ENCODE data around the gene HOXC5.

The HOXC5 gene

DNA sequence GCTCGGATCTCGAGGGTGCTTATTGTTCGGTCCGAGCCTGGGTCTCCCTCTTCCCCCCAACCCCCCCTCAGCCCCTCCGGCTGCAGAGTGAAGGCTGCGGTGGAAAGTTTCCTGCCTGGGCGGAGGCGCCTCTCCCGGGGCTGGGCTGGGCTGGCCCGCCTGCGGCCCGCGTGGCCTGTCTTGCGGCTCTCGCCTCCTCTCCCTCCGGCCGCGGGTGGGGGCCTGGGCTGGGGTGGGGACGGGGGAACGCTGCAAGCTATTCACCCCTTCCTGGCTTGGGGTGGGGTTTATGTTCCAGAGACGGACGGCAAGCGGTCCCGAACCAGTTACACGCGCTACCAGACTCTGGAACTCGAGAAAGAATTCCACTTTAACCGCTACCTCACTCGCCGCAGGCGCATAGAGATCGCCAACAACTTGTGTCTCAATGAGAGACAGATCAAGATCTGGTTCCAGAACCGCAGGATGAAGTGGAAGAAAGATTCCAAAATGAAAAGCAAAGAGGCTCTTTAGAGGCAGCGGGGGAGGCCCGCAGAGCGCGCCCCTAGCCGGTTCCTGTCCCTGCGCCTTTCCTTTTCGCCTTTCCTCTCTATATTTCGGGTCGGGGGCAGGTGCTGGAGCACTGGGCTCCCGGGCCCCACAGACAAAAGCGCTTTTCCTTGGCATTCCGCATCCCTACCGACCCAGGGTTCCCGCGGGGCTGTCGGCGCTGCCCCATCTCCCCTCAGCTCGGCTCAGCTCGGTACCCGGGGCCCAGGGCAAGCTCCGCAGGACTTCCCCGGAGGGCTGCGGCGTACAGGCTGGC lies 1.3 kb downstream of the HOXC5 start:
- peak overlapping the region in 1 of 2 donors; percentile 14 for H3K4me3 ChIP-seq (ENCODE audit: low read depth in 1 of 2, low read length in 2 of 2)

DNA sequence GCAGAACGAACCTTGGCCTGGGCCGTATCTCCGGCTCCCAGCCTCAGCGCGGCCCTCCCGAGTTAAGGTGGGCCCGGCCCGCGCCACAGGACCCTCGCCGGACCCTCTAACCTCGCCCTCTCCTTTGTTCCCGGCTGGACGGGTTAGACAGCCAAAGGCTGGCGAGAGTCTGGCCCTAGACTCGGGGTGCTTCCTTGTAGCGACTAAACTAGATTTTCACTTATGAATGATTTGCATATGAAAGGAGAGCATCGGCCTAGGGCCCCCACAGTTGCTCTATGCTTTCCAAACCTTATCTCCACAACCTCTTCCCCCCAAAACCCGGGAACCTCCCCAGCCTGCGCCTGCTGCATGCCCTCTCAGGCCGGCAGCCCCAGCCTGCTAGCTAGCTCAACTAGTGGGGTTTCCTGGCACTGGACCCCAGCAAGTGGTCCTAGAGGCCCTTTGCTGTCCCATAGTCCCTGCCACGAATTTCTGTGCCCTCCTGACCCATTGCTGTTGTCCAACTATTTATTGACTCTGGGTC lies 2.0 kb downstream of the HOXC5 start:
- H3K9ac ChIP-seq (ENCODE audit: low read length), result no peak overlapping the region
- H3K36me3 ChIP-seq (ENCODE audit: insufficient read depth, low read length), result no peaks in the 10 kb centered on the region
- peaks cover 24 to 74% of the 10 kb centered on the region in 2 donors for H3K27me3 ChIP-seq (ENCODE audit: control insufficient read depth in 1 of 2, insufficient read depth in 2 of 2, low read length in 2 of 2)
- peaks cover 13% of the 10 kb centered on the region for H3K4me1 ChIP-seq (ENCODE audit: insufficient read depth, low read length)
- no peaks in the 10 kb centered on the region for H3K9me3 ChIP-seq (ENCODE audit: low read length)
- H3K4me3 ChIP-seq (ENCODE audit: low read depth in 1 of 2, low read length in 2 of 2), result no peak overlapping the region
- no peak overlapping the region for H3K27ac ChIP-seq (ENCODE audit: low read depth, low read length)

More for the DNA sequence above, 1.3 kb downstream of the HOXC5 start:
- Histone ChIP-seq H3K36me3 (ENCODE audit: insufficient read depth, low read length) (no peaks in the 10 kb centered on the region), H3K9ac (ENCODE audit: low read length) (no peak overlapping the region), H3K9me3 (ENCODE audit: low read length) (no peaks in the 10 kb centered on the region), H3K27ac (ENCODE audit: low read depth, low read length) (no peak overlapping the region), H3K4me1 (ENCODE audit: insufficient read depth, low read length) (peaks cover 11% of the 10 kb centered on the region), H3K27me3 (ENCODE audit: control insufficient read depth in 1 of 2, insufficient read depth in 2 of 2, low read length in 2 of 2) (peaks cover 24 to 76% of the 10 kb centered on the region in 2 donors)

- peaks cover 16% of the 10 kb centered on the region for H3K4me1 ChIP-seq (ENCODE audit: insufficient read depth, low read length)
- H3K27me3 ChIP-seq (ENCODE audit: control insufficient read depth in 1 of 2, insufficient read depth in 2 of 2, low read length in 2 of 2), result peaks cover 24 to 73% of the 10 kb centered on the region in 2 donors
- H3K9ac ChIP-seq (ENCODE audit: low read length), result no peak overlapping the region
- no peak overlapping the region for H3K4me3 ChIP-seq (ENCODE audit: low read depth in 1 of 2, low read length in 2 of 2)
- H3K9me3 ChIP-seq (ENCODE audit: low read length), result no peaks in the 10 kb centered on the region
- no peaks in the 10 kb centered on the region for H3K36me3 ChIP-seq (ENCODE audit: insufficient read depth, low read length)
- no peak overlapping the region for H3K27ac ChIP-seq (ENCODE audit: low read depth, low read length)
Measured at GRCh38 chr12:54035568-54036264, 2.9 kb downstream of the HOXC5 start.

DNA sequence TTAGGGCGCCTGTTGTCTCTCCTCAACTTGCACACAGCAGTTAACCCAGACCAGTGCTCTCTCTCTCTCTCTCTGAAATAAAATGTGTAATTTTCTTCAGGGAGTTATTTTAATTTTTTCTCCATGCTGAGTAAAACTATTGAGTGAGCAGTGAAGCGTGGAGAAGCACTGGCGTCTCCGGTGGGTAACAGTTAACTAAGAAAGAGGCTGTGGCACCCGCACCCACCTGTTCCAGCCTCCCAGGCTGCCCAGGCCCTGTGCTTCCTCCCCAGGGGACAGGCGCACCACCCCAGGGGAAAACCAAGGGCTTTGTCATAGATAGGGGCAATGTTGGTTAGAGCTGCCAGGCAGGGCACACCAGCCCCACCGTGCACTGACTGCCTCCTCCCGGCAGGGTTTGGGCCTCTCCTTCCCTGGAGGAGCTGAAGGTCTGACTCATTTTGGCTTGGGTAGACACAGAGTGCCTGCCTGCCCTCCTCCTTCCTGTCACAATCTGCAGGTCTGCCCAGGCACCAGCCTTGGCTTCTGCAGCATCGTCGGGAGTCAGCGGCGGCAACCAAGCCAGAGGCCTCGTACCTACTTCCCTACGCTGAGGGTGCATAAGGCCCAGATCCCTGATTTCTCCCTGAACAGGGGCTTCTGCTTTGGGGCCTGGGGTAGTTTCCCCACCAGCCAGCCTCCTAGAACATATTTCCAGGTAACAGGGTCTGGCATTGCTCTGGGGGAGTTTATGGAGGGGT lies 3.9 kb downstream of the HOXC5 start:
- Histone ChIP-seq H3K9ac (ENCODE audit: low read length) (no peak overlapping the region), H3K27ac (ENCODE audit: low read depth, low read length) (no peak overlapping the region), H3K27me3 (ENCODE audit: control insufficient read depth in 1 of 2, insufficient read depth in 2 of 2, low read length in 2 of 2) (peaks cover 28 to 68% of the 10 kb centered on the region in 2 donors), H3K4me1 (ENCODE audit: insufficient read depth, low read length) (peaks cover 16% of the 10 kb centered on the region), H3K9me3 (ENCODE audit: low read length) (no peaks in the 10 kb centered on the region), H3K4me3 (ENCODE audit: low read depth in 1 of 2, low read length in 2 of 2) (no peak overlapping the region), H3K36me3 (ENCODE audit: insufficient read depth, low read length) (no peaks in the 10 kb centered on the region)

- peaks cover 16% of the 10 kb centered on the region for H3K4me1 ChIP-seq (ENCODE audit: insufficient read depth, low read length)
- H3K4me3 ChIP-seq (ENCODE audit: low read depth in 1 of 2, low read length in 2 of 2), result no peak overlapping the region
- H3K27ac ChIP-seq (ENCODE audit: low read depth, low read length), result no peak overlapping the region
- H3K36me3 ChIP-seq (ENCODE audit: insufficient read depth, low read length), result no peaks in the 10 kb centered on the region
- peaks cover 21 to 67% of the 10 kb centered on the region in 2 donors for H3K27me3 ChIP-seq (ENCODE audit: control insufficient read depth in 1 of 2, insufficient read depth in 2 of 2, low read length in 2 of 2)
- H3K9me3 ChIP-seq (ENCODE audit: low read length), result no peaks in the 10 kb centered on the region
- H3K9ac ChIP-seq (ENCODE audit: low read length), result no peak overlapping the region
Measured at GRCh38 chr12:54037360-54038283, 4.8 kb downstream of the HOXC5 start.

DNA sequence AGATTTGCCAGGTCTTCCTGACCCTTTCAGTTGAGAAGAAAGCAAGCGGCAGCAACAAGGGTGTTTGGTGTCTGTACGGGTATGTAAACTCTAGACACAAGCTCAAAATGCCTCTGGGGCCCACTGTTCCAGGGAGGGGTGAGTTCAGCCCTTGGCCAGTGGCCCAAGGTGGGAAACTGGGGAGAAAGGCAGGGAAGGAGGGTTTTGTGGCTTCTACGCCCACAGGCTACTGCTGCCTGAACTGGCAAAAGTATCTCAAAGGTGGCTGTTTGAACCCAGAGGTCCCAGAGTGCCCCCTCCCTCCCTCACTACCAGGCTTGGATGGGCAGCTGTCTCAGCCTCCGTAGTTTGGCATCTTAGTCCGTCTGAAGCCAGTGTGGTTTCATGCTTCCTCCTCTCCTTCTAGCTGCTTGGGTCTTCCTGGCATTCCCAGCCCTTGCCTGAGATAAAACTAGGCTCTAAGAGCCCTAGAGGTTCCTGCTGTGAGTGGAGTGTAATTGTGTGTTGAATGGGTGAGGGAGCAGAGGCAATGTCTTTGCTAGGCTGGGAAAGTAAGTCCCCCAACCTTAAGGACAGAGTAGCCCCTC lies 5.5 kb downstream of the HOXC5 start:
- Histone ChIP-seq H3K4me3 (ENCODE audit: low read depth in 1 of 2, low read length in 2 of 2) (no peak overlapping the region), H3K27me3 (ENCODE audit: control insufficient read depth in 1 of 2, insufficient read depth in 2 of 2, low read length in 2 of 2) (peaks cover 13 to 67% of the 10 kb centered on the region in 2 donors), H3K4me1 (ENCODE audit: insufficient read depth, low read length) (peaks cover 10% of the 10 kb centered on the region), H3K9me3 (ENCODE audit: low read length) (no peaks in the 10 kb centered on the region), H3K9ac (ENCODE audit: low read length) (no peak overlapping the region), H3K27ac (ENCODE audit: low read depth, low read length) (no peak overlapping the region), H3K36me3 (ENCODE audit: insufficient read depth, low read length) (no peaks in the 10 kb centered on the region)

- Histone ChIP-seq H3K27me3 (ENCODE audit: control insufficient read depth in 1 of 2, insufficient read depth in 2 of 2, low read length in 2 of 2) (peaks cover 13 to 62% of the 10 kb centered on the region in 2 donors), H3K9ac (ENCODE audit: low read length) (no peak overlapping the region), H3K4me1 (ENCODE audit: insufficient read depth, low read length) (peaks cover 5% of the 10 kb centered on the region), H3K4me3 (ENCODE audit: low read depth in 1 of 2, low read length in 2 of 2) (no peak overlapping the region), H3K36me3 (ENCODE audit: insufficient read depth, low read length) (no peaks in the 10 kb centered on the region), H3K9me3 (ENCODE audit: low read length) (no peaks in the 10 kb centered on the region), H3K27ac (ENCODE audit: low read depth, low read length) (no peak overlapping the region)
Measured at GRCh38 chr12:54038871-54039414, 6.1 kb downstream of the HOXC5 start.

DNA sequence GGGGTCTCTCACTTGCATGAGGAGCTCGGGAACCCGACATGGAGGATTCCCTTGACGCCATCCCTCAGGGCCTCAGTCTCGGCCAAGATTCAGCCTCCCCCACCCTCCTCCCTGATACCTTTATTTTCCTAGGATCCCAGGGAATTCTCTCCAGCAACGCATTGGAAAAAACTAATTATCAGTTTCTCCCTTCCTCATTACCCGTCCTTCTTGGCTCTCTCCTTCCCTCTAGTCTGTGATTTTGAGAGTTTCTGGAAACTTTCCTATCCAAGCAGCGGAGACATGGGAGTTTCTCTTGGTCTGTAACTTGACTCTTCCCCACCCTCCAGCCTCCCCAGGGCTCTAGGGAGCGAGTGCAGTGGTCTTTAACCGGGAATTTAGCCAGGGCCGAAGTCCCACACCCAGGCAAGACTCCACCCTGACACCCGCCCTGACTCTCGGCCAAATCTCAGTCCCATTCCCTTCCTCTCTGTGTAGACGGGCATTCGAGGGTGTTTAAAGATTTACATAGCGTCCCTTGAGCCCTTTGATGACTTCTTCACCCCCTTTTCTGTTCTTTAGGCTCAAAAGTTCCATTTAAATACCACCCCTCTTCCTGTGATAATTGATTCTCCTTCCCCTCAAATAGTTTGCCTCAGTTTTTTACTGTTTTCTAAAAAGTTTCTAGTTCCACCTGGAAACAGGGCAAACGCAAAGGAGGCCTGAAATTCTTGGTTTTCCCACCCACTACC lies 6.7 kb downstream of the HOXC5 start:
- peaks cover 19 to 58% of the 10 kb centered on the region in 2 donors for H3K27me3 ChIP-seq (ENCODE audit: control insufficient read depth in 1 of 2, insufficient read depth in 2 of 2, low read length in 2 of 2)
- H3K4me3 ChIP-seq (ENCODE audit: low read depth in 1 of 2, low read length in 2 of 2), result peak overlapping the region in 1 of 2 donors; percentile 7
- H3K9ac ChIP-seq (ENCODE audit: low read length), result no peak overlapping the region
- H3K27ac ChIP-seq (ENCODE audit: low read depth, low read length), result no peak overlapping the region
- no peaks in the 10 kb centered on the region for H3K36me3 ChIP-seq (ENCODE audit: insufficient read depth, low read length)
- H3K9me3 ChIP-seq (ENCODE audit: low read length), result no peaks in the 10 kb centered on the region
- H3K4me1 ChIP-seq (ENCODE audit: insufficient read depth, low read length), result peaks cover 5% of the 10 kb centered on the region

- no peaks in the 10 kb centered on the region for H3K9me3 ChIP-seq (ENCODE audit: low read length)
- H3K27ac ChIP-seq (ENCODE audit: low read depth, low read length), result no peak overlapping the region
- H3K9ac ChIP-seq (ENCODE audit: low read length), result no peak overlapping the region
- peaks cover 21 to 57% of the 10 kb centered on the region in 2 donors for H3K27me3 ChIP-seq (ENCODE audit: control insufficient read depth in 1 of 2, insufficient read depth in 2 of 2, low read length in 2 of 2)
- no peaks in the 10 kb centered on the region for H3K36me3 ChIP-seq (ENCODE audit: insufficient read depth, low read length)
- peak overlapping the region in 1 of 2 donors; percentile 7 for H3K4me3 ChIP-seq (ENCODE audit: low read depth in 1 of 2, low read length in 2 of 2)
- H3K4me1 ChIP-seq (ENCODE audit: insufficient read depth, low read length), result peaks cover 5% of the 10 kb centered on the region
Measured at GRCh38 chr12:54040148-54040494, 7.3 kb downstream of the HOXC5 start.

DNA sequence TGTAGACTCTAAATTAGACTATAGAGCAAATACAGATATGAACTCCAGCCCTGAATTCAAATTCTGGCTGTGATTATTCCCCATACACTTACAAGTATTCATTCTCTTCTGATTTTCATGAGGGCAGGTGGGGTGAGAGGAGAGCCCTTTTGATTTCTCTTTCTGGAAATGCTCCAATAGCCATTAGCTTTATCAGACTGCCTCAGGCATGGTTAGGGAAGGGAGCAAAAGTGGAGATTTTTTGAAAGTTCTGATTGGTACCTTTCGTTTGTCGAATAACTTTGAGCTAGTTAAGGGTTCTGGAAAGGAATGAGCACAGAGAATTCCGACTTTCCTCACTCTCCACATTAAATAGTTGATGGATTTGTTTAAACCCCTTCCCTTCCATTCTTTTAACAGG lies 7.8 kb downstream of the HOXC5 start:
- peaks cover 19 to 55% of the 10 kb centered on the region in 2 donors for H3K27me3 ChIP-seq (ENCODE audit: control insufficient read depth in 1 of 2, insufficient read depth in 2 of 2, low read length in 2 of 2)
- peaks cover 5% of the 10 kb centered on the region for H3K4me1 ChIP-seq (ENCODE audit: insufficient read depth, low read length)
- no peak overlapping the region for H3K9ac ChIP-seq (ENCODE audit: low read length)
- no peak overlapping the region for H3K27ac ChIP-seq (ENCODE audit: low read depth, low read length)
- H3K4me3 ChIP-seq (ENCODE audit: low read depth in 1 of 2, low read length in 2 of 2), result no peak overlapping the region
- no peaks in the 10 kb centered on the region for H3K36me3 ChIP-seq (ENCODE audit: insufficient read depth, low read length)
- no peaks in the 10 kb centered on the region for H3K9me3 ChIP-seq (ENCODE audit: low read length)

Data from muscle layer of colon (tissue), 2 donors.